Measurements from ENCODE around the gene ENOX2.
"Not testable (repeated sequence)": the region's sequence is repeated elsewhere in the genome, so short reads cannot be mapped to it uniquely, and the experiment has no call there.

ENOX2 gene

GRCh38 chrX:130754353-130754752 lies 148.7 kb downstream of the ENOX2 start:
- no peak for DNase-seq (ENCODE audit: low spot score)

GRCh38 chrX:130746709-130747342 lies 156.2 kb downstream of the ENOX2 start:
- DNase-seq (ENCODE audit: low spot score), result no peak

GRCh38 chrX:130746077-130746476 lies 156.9 kb downstream of the ENOX2 start:
- no peak for DNase-seq (ENCODE audit: low spot score)

GRCh38 chrX:130741584-130741983 lies 161.4 kb downstream of the ENOX2 start:
- no peak for DNase-seq (ENCODE audit: low spot score)

- no peak for DNase-seq (ENCODE audit: low spot score)
Observed at GRCh38 chrX:130741151-130741550, 161.9 kb downstream of the ENOX2 start.

- no peak for DNase-seq (ENCODE audit: low spot score)
Observed at GRCh38 chrX:130738638-130739195, 164.3 kb downstream of the ENOX2 start.

GRCh38 chrX:130734713-130735112 lies 168.3 kb downstream of the ENOX2 start:
- DNase-seq (ENCODE audit: low spot score), result no peak

- DNase-seq (ENCODE audit: low spot score), result no peak
Observed at GRCh38 chrX:130728208-130728607, 174.8 kb downstream of the ENOX2 start.

GRCh38 chrX:130726661-130727060 lies 176.3 kb downstream of the ENOX2 start:
- DNase-seq (ENCODE audit: low spot score), result peak; percentile 1

- DNase-seq (ENCODE audit: low spot score), result no peak
Observed at GRCh38 chrX:130725519-130725918, 177.5 kb downstream of the ENOX2 start.

- DNase-seq (ENCODE audit: low spot score), result no peak
Observed at GRCh38 chrX:130719413-130719812, 183.6 kb downstream of the ENOX2 start.

- no peak for DNase-seq (ENCODE audit: low spot score)
Observed at GRCh38 chrX:130718137-130718536, 184.9 kb downstream of the ENOX2 start.

- DNase-seq (ENCODE audit: low spot score), result no peak
Observed at GRCh38 chrX:130716781-130717413, 186.1 kb downstream of the ENOX2 start.

GRCh38 chrX:130716346-130716745 lies 186.7 kb downstream of the ENOX2 start:
- no peak for DNase-seq (ENCODE audit: low spot score)

GRCh38 chrX:130715299-130715698 lies 187.7 kb downstream of the ENOX2 start:
- DNase-seq (ENCODE audit: low spot score), result no peak

- no peak for DNase-seq (ENCODE audit: low spot score)
Observed at GRCh38 chrX:130714665-130715064, 188.3 kb downstream of the ENOX2 start.

GRCh38 chrX:130714135-130714534 lies 188.9 kb downstream of the ENOX2 start:
- no peak for DNase-seq (ENCODE audit: low spot score)

GRCh38 chrX:130709178-130709577 lies 193.8 kb downstream of the ENOX2 start:
- not testable (repeated sequence) for DNase-seq (ENCODE audit: low spot score)

- DNase-seq (ENCODE audit: low spot score), result no peak
Observed at GRCh38 chrX:130705591-130705990, 197.4 kb downstream of the ENOX2 start.

GRCh38 chrX:130704053-130705038 lies 198.7 kb downstream of the ENOX2 start:
- no peak for DNase-seq (ENCODE audit: low spot score)

- DNase-seq (ENCODE audit: low spot score), result no peak
Observed at GRCh38 chrX:130702867-130703707, 199.9 kb downstream of the ENOX2 start.

Data from RKO (cell line).